Activated naive CD8-positive, alpha-beta T cell treated with anti-CD3 and anti-CD28 coated beads for 36 hours (primary cell): ENCODE results near the gene AP4B1. TPM values are rescaled to one million over a fixed set of nuclear protein-coding genes. Genes with fewer than 3 reads are reported as not detected.
A peak's percentile ranks its signal among the peaks of the same experiment; 100 is the strongest.
"Not testable (repeated sequence)": the region's sequence is repeated elsewhere in the genome, so short reads cannot be mapped to it uniquely, and the experiment has no call there.

Experiments used
- DNase-seq: peaks from one replicate; pipeline ENCODE4 v3.0.0; 2021
- H3K27ac Mint-ChIP-seq: one replicate; pipeline ENCODE4 v1.8.0; 2022; ENCODE audit warnings: mild to moderate bottlenecking, moderate library complexity, mixed read lengths
- H3K27me3 Mint-ChIP-seq: one replicate; pipeline ENCODE4 v1.8.0; 2022; ENCODE audit warnings: mild to moderate bottlenecking, mixed read lengths
- H3K36me3 Mint-ChIP-seq: one replicate; pipeline ENCODE4 v1.8.0; 2021; ENCODE audit warnings: mild to moderate bottlenecking, mixed read lengths
- H3K4me1 Mint-ChIP-seq: one replicate; pipeline ENCODE4 v1.8.0; 2021; ENCODE audit warnings: mixed read lengths
- H3K4me3 Mint-ChIP-seq: one replicate; pipeline ENCODE4 v1.8.0; 2022; ENCODE audit warnings: mild to moderate bottlenecking, moderate library complexity, mixed read lengths
- H3K9me3 Mint-ChIP-seq: one replicate; pipeline ENCODE4 v1.8.0; 2022; ENCODE audit warnings: mixed read lengths
- total RNA-seq, 2 experiments: library from RNA; stranded (reverse); gene quantifications; one replicate each; pipeline ENCODE4 v1.2.3, GENCODE V29; 2021

Gene AP4B1
- total RNA-seq, 2 experiments from 2014 or later: 36.8 to 37.7 TPM

DNA sequence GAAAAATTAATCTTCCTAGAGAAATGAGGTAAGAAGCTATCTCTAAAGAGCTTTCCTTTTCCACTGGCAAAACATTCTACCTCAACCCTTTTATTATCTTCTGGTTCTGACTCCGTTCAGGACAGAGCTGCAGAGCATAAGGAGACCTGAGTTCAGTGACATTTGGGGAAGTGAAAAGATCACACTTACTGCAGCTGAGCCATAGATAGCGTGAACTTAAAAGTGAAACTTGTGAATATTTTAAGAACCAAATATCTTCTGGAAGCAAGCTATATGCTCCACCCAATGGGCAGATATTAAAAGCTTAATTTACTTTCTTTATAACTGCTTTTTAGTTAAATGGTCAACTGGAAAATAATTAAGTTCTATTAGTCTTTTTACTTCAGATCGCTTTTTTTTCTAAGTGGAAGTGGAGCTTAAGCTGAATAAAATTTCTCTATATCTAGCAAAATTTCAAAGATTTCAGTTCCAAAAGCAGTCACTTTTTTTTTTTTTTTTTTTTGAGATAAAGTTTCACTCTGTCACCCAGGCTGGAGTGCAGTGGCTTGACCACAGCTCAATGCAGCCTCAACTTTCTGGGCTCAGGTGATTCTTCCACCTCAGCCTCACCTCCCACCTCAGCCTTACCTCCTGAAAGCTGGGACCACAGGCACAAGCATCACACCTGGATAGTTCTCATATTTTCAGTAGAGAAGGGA, 45.0 kb downstream of the AP4B1 start:
- H3K27ac Mint-ChIP-seq: peak overlapping the region; percentile 59
- H3K27me3 Mint-ChIP-seq: no peaks in the 10 kb centered on the region
- DNase-seq: no peak
- no peak overlapping the region for H3K4me3 Mint-ChIP-seq
- peaks cover 47% of the 10 kb centered on the region for H3K36me3 Mint-ChIP-seq
- peaks cover 33% of the 10 kb centered on the region for H3K4me1 Mint-ChIP-seq
- no peaks in the 10 kb centered on the region for H3K9me3 Mint-ChIP-seq

DNA sequence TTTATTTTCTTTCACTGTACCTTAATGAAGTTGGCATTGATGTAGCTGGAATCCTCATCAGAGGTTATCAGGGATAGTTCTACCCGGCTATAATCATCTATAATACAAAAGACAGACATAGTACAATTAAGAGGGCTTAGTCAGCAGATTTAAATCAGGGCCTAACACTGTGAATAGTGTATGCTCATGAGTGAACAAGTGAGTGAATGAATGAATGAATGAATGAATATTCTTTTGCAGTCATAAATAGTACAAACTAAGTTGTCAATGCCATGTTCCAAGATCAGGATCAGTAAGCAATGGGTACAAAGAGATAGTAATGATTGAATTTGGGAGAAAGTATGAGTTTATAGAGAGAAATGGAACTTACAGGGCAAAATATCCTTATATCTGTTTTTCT, 45.6 kb downstream of the AP4B1 start:
- peaks cover 46% of the 10 kb centered on the region for H3K36me3 Mint-ChIP-seq
- H3K27ac Mint-ChIP-seq: no peak overlapping the region
- H3K4me3 Mint-ChIP-seq: no peak overlapping the region
- no peaks in the 10 kb centered on the region for H3K9me3 Mint-ChIP-seq
- DNase-seq: no peak
- no peaks in the 10 kb centered on the region for H3K27me3 Mint-ChIP-seq
- H3K4me1 Mint-ChIP-seq: peaks cover 37% of the 10 kb centered on the region

DNA sequence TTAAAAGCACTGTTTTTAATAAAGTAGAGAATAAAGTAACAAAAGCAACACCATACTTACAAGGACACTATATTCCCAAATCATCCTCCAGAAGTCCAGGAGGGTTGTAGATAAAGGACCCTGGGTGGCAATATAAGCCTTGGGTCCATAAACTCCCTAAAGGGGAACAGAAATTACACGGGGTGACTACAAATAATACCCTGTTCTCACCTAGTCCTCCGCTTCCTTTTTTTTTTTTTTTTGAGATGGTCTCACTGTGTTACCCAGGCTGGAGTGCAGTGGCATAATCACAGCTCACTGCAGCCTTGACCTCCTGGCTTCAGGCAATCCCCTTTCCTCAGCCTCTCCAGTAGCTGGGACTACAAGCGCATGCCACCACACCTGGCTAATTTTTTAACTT, 46.2 kb downstream of the AP4B1 start:
- Mint-ChIP-seq H3K9me3 (no peaks in the 10 kb centered on the region), H3K4me3 (no peak overlapping the region), H3K36me3 (peaks cover 44% of the 10 kb centered on the region), H3K27ac (no peak overlapping the region), H3K27me3 (no peaks in the 10 kb centered on the region), H3K4me1 (peaks cover 37% of the 10 kb centered on the region)
- no peak for DNase-seq

DNA sequence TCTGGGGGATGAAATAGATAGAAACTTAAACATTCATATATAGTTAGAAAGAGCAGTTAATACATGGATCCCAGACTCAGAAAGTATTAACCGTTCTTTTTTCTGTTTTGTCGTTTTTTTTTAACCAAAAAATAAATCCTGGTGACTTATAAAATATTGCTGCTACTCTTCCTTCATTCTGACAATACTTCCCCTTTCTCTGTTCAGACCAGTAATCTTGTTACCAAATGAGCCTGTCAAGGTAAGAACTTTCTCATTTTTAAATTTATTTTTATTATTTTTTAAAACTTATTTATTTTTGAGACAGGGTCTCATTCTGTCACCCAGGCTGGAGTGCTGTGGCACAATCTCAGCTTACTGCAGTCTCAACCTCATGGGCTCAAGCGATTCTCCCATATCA, 46.8 kb downstream of the AP4B1 start:
- H3K9me3 Mint-ChIP-seq: no peaks in the 10 kb centered on the region
- H3K36me3 Mint-ChIP-seq: peaks cover 39% of the 10 kb centered on the region
- no peaks in the 10 kb centered on the region for H3K27me3 Mint-ChIP-seq
- no peak overlapping the region for H3K27ac Mint-ChIP-seq
- H3K4me1 Mint-ChIP-seq: peaks cover 36% of the 10 kb centered on the region
- no peak overlapping the region for H3K4me3 Mint-ChIP-seq
- DNase-seq: no peak

DNA sequence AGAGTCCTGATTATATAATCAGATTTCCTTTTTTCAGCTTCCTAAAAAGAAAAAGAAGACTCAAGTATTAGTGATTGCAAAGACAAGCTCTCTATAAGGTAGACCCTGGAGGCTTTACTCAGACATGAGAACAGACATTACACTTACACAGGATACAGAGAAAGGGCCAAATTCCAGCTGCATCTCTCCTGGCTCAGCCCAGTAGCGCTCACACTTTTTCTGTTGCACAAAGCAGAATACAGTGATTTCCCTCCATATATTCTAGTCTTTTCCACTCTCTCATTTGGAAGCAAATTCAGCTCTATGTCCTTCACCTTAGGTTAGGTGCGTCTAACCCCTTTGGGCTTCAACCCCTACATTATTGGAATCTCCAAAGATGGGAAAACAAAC, 48.2 kb downstream of the AP4B1 start:
- peaks cover 40% of the 10 kb centered on the region for H3K36me3 Mint-ChIP-seq
- no peak for DNase-seq
- no peaks in the 10 kb centered on the region for H3K27me3 Mint-ChIP-seq
- peaks cover 31% of the 10 kb centered on the region for H3K4me1 Mint-ChIP-seq
- H3K9me3 Mint-ChIP-seq: no peaks in the 10 kb centered on the region
- H3K27ac Mint-ChIP-seq: no peak overlapping the region
- H3K4me3 Mint-ChIP-seq: no peak overlapping the region

DNA sequence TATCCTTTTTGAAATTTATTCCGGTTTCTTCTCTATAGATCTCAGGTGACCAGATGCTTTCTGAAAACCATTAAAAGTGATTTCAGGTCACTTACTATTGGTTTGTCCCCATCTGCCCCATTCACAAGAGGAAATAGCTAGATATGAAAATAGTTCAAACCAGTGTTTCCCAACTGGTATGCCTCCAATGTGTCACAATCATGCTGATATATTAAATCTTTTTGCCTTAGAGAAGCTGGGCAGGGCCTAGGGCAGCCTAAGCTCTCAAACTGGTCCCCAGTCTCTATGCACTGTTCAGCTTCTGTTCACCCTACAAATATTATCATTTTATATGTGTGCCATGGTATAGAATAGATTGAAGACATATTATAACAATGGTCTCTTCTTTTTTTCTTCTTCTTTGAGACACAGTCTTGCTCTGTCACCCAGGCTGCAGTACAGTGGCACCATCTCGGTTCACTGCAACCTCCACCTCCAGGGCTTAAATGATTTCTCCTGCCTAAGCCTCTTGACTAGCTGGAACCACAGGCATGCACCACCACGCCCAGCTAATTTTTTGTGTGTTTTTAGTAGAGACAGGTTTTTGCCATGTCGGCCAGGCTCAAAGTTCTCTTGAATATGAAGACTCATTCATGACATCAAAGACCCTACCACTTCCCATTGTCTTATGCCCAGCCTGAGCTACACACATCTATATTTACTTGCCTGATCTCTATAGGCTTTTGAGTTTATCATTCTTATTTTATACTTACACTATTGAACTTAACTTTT, 48.8 kb downstream of the AP4B1 start:
- Mint-ChIP-seq H3K4me1 (peaks cover 32% of the 10 kb centered on the region), H3K36me3 (peaks cover 45% of the 10 kb centered on the region), H3K27ac (no peak overlapping the region), H3K4me3 (no peak overlapping the region), H3K9me3 (no peaks in the 10 kb centered on the region), H3K27me3 (no peaks in the 10 kb centered on the region)
- no peak for DNase-seq

DNA sequence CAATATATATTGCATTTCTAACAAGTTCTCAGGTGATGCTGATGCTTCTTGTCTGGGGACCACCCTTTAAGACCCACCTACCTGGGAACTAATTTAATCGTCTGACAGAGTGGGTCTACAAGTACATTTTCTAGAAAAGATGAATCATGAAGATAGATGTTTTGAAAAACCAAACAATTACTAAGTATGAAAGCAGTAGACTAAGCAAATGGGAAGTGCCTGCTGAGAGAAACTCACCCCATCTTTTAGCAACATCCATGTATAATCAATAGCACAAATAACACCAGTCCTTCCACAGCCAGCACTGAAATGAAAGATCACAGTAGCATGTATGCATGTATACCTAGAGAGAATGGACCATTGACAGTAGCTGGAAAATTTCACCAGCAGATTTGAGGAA, 50.4 kb downstream of the AP4B1 start:
- H3K4me3 Mint-ChIP-seq: no peak overlapping the region
- H3K4me1 Mint-ChIP-seq: peaks cover 28% of the 10 kb centered on the region
- no peaks in the 10 kb centered on the region for H3K9me3 Mint-ChIP-seq
- DNase-seq: no peak
- H3K27me3 Mint-ChIP-seq: no peaks in the 10 kb centered on the region
- H3K27ac Mint-ChIP-seq: peak overlapping the region; percentile 47
- H3K36me3 Mint-ChIP-seq: peaks cover 50% of the 10 kb centered on the region

DNA sequence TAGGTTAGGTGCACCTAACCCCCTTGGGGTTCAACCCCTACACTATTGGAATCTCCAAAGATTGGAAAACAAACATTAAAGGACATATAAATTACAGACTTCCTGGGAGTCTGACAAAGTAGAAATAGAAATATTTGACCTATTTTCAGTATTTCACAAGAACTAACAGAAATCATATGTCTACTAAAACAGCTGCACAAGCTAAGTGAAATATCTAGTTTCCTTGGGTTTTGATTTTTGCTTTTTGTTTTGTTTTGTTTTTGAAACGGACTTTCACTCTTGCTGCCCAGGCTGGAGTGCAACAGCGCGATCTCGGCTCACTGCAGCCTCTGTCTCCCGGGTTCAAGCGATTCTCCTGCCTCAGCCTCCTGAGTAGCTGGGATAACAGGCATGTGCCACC, 51.9 kb downstream of the AP4B1 start:
- H3K4me1 Mint-ChIP-seq: peaks cover 26% of the 10 kb centered on the region
- H3K9me3 Mint-ChIP-seq, DNase-seq, H3K4me3 Mint-ChIP-seq, H3K27me3 Mint-ChIP-seq: not testable (repeated sequence)
- H3K27ac Mint-ChIP-seq: peak overlapping the region; percentile 54
- peaks cover 47% of the 10 kb centered on the region for H3K36me3 Mint-ChIP-seq

DNA sequence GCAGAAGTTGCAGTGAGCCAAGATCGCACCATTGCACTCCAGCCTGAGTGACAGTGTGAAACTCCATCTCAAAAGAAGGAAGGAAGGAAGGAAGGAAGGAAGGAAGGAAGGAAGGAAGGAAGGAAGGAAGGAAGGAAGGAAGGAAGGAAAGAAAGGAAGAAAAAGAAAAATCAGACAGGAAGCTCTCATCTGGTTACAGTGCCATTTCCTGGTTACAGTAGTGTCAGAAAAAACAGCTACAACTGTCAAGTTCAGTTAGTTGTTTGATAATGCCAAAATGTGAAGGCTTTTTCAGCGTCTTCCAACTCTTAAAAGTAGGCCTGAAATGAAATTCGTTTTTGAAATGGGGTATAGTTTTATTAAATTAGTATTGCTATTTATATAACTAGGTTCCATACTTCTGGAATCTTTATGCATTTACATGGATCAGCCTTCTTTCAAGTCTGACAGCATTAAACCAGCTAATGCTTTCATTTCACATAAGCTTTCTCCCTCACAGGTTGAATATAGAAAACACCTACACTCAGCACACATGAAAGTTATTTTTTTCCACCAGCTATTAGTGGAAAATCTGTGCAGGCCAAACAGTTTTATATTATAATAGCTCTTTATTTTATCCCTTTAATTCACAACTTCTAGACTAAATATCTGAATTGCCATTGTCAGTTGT, 54.3 kb downstream of the AP4B1 start:
- Mint-ChIP-seq H3K9me3 (peaks cover 2% of the 10 kb centered on the region), H3K36me3 (peaks cover 58% of the 10 kb centered on the region), H3K4me3 (peak overlapping the region; percentile 56)

DNA sequence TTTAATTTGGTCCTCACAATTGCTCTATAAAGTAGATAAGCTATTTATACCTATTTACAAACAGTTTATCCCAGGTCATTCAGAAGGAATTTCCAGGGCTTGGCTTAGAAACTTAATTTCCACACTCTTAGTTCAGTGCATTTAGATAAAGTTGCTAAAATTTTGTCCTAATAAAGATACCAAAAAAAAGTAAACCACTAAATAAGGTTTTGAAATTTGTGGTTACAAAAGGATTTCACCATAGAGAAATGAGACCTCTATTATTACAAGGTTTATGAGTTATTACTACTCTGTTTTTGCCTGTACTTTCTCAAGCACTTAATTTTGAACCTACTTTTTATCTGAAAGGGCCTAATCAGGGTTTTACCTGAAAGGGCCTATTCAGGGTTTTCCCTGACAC, 55.5 kb downstream of the AP4B1 start:
- Mint-ChIP-seq H3K27ac (no peak overlapping the region), H3K9me3 (peaks cover 2% of the 10 kb centered on the region), H3K4me1 (peaks cover 20% of the 10 kb centered on the region), H3K36me3 (peaks cover 52% of the 10 kb centered on the region), H3K27me3 (no peaks in the 10 kb centered on the region), H3K4me3 (no peak overlapping the region)
- DNase-seq: no peak

More for the DNA sequence above, 54.3 kb downstream of the AP4B1 start:
- DNase-seq: no peak
- Mint-ChIP-seq H3K4me1 (peaks cover 24% of the 10 kb centered on the region), H3K27ac (peak overlapping the region; percentile 79), H3K27me3 (no peaks in the 10 kb centered on the region)

DNA sequence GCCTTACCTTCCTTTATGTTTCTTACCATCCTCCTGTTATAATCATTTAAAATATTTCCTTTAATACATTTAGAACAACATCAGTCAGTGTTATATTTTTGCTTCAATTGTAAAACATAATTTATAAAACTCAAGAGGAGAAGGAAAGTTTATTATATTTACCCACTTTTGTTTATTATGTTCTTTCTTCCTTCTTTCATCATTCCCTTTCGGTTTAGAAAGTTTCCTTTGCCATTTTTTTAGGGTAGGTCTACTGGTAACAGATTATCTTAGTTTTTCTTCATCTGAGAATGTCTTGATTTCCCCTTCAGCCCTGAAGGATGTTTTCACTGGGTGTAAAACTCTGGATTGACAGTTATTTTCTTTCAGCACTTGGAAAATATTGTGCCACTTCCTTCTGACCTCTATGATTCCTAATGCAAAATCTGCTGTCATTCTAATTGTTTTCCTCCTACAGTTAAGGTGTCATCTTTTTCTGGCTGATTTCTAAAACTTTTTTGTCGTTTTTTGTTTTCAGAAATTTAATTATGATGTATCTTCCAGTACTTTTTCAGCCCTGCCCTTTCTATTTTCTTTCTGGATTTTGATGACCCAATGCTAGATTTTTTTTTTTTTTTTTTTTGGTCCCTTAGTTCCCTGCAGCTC, 58.1 kb downstream of the AP4B1 start:
- Mint-ChIP-seq H3K27me3 (no peaks in the 10 kb centered on the region), H3K36me3 (peaks cover 56% of the 10 kb centered on the region), H3K9me3 (peaks cover 2% of the 10 kb centered on the region)

More for the DNA sequence above, 58.1 kb downstream of the AP4B1 start:
- Mint-ChIP-seq H3K4me3 (no peak overlapping the region), H3K4me1 (peaks cover 17% of the 10 kb centered on the region), H3K27ac (peak overlapping the region; percentile 51)
- no peak for DNase-seq

Other genes with a start within 250 kb of the AP4B1 start
- 10 to 100 TPM; 14.5 to 17.2 TPM for gene PHTF1, start 145.3 kb downstream of the AP4B1 start, total RNA-seq
- 10 to 100 TPM; 15.4 to 16.3 TPM for gene RSBN1, start 92.3 kb downstream of the AP4B1 start, total RNA-seq
- 10 to 100 TPM; 67.9 to 68.4 TPM for gene PTPN22, start 33.1 kb downstream of the AP4B1 start, total RNA-seq
- gene BCL2L15, start 17.2 kb downstream of the AP4B1 start, total RNA-seq: 1 to 10 TPM in 1 of 2 experiments, under 1 TPM in 1; 0.88 to 2.2 TPM
- gene DCLRE1B, start 527 bp upstream of the AP4B1 start, total RNA-seq: 10 to 100 TPM; 25.2 to 26.5 TPM
- 10 to 100 TPM; 41.1 to 45.7 TPM for gene HIPK1, start 24.5 kb upstream of the AP4B1 start, total RNA-seq
- gene OLFML3, start 74.7 kb upstream of the AP4B1 start, total RNA-seq: under 1 TPM in 1 of 2 experiments, not detected in 1; 0.20 TPM
- gene SYT6, start 249.1 kb upstream of the AP4B1 start, total RNA-seq: not detected